ENCODE results near the gene CHST1.

Gene CHST1, protein sequence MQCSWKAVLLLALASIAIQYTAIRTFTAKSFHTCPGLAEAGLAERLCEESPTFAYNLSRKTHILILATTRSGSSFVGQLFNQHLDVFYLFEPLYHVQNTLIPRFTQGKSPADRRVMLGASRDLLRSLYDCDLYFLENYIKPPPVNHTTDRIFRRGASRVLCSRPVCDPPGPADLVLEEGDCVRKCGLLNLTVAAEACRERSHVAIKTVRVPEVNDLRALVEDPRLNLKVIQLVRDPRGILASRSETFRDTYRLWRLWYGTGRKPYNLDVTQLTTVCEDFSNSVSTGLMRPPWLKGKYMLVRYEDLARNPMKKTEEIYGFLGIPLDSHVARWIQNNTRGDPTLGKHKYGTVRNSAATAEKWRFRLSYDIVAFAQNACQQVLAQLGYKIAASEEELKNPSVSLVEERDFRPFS
- total RNA-seq = 0.04 to 0.06 reads per million in 2 experiments

DNA sequence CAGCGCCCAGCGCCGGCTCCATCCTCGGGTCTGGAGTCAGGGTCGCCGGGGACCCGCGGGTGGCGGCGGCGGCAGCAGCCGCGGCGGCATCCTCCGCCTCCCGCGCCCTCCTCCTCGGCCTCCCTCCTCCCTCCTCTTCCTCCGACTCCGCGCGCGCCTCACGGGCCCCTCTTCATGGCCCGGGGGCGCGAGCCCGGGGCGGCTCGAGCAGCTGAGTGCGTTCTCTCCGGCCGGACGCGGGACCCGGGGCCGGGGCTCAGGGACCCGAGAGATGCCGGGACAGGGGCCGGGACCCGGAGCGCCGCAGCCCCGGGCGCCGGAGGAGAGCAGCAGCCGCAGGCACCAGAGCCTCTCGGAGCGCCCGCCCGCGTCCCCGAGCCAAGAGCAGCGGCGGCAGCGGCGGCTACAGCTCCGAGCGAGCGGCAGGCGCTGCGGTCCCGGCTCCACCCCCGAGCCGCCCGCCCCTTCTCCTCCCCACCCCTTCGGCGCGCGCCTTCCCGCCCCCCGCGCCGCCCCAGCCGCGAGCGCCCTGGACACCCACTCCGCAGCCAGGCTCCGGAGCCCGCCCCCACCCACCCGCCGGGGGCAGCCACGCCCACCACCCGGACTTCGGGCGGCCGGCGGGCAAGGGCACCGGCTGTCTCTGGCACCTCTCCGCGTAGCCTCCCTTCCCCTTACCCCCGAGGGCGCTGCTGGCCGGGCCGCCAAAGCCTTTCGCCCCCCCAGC is at the start of gene CHST1:
TSS of gene CHST1 (minus strand) at position 417 of the 727 bp plus-strand sequence. CDS start 14,699 bp downstream, outside the sequence.
- DNase-seq (ENCODE audit: low read depth) = no peak

DNA sequence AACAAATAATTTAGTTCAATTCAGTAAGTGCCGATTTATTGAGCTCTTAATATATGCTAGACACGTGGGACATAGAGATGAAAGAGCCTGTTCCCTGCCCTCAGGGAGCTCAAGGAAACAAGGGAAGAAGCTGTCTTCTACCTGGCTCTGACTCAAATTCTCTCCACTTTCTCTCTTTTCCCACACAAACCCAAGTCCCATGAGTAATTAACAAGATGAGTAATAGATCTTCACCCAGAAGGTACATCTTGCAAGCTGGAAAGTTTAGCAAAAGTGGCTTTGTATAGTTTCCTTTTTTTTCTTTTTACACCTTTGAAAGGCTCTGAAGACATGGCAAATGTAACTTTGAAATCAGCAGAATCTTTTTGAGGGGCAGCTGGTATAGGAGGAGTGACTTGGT is 48.2 kb upstream of the CHST1 start:
- no peak for DNase-seq (ENCODE audit: low read depth)

DNA sequence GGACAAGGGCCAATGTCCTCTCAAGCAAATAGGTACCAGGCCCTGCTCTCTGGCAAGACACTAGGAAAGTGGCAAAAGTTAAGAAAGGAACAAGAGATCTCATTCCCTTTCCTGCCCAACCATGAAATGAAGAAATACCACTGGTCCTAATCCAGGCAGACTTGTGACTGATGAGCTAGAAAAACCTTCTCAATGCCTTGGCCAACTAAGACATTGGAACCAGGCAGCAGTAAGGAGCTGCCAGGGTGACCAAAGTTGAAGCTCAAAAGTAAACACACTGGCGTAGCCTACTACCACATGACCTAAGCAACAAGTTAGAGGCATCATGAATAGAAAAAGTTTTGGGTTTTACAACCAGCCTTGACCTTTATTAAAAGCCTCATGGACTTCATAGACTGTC is 45.1 kb upstream of the CHST1 start:
- DNase-seq (ENCODE audit: low read depth) = no peak

GRCh38 chr11:45708887-45709663 is 43.7 kb upstream of the CHST1 start:
- DNase-seq (ENCODE audit: low read depth) = no peak

- DNase-seq (ENCODE audit: low read depth) = no peak
Observed at GRCh38 chr11:45704635-45705034, 39.2 kb upstream of the CHST1 start.

DNA sequence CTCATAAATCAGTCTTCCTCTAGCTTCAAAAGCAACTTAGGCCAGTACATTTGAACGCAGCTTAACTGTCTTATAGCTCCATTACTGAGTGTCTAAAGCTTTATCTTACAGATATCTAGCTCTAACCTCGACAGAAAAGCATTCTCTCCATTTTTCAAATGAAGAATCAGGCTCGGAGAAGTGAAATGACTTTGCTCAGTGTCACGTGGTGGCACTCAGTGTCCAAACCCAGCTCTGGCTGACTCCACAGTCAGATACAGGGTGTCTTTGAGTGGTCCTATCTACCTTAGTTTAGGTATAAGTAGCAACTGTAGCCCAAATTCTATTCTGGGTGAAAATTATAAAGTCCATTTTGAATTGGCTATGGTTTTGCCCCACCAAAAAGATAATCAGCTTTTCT is 38.7 kb upstream of the CHST1 start:
- DNase-seq (ENCODE audit: low read depth) = no peak

DNA sequence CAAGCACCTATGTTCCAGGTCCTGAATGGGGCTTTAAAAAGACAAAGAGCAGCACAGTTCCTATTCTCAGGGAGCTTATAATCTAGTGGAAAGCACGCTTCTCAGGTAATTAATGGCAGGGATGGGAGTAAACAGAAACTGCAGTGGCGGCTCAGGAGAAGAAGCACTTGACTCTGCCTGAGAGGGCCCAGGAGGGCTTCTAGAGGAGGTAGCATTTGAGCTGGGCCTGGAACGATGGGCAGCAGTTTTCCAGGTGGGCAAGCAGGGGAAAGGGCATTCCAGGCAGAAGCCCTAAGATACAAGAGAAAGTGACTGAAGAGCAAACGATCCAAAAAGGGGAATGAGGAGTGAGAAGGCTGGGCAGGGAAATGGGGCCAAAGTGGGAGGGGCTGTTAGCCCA is 37.1 kb upstream of the CHST1 start:
- DNase-seq (ENCODE audit: low read depth) = no peak

- no peak for DNase-seq (ENCODE audit: low read depth)
Observed at GRCh38 chr11:45698777-45699497, 33.5 kb upstream of the CHST1 start.

DNA sequence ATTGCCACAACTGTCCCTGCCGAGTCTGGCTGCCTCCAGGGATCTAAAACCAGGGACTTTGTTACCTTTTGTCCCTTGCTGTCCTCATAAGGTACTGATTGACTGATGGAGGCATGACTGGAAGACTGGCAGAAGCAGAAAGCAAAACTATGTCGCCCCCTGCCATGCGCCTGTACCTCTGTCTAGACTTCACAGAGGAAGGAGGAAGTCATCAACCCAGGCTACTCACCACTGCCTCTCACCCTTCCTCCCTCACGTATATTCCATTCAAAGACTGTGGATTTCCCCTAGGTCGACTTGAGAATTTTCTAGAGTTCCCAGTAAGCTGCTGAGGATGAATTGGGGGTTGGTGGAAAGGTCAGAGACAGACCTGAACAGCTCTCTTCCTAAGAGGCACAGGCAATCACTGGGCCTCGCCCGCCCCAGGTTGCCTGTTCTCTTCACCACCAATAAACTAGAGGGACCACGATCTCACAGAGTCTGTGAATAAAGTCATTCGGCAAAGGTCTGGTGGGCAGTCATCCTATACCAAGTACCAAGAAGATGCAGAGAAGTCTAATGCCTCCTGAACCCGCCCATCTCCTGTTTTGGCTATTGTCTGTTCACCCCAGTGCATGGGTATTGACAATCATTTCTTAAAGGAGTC is 27.5 kb upstream of the CHST1 start:
- no peak for DNase-seq (ENCODE audit: low read depth)

GRCh38 chr11:45688472-45689033 is 23.1 kb upstream of the CHST1 start:
- DNase-seq (ENCODE audit: low read depth) = no peak

DNA sequence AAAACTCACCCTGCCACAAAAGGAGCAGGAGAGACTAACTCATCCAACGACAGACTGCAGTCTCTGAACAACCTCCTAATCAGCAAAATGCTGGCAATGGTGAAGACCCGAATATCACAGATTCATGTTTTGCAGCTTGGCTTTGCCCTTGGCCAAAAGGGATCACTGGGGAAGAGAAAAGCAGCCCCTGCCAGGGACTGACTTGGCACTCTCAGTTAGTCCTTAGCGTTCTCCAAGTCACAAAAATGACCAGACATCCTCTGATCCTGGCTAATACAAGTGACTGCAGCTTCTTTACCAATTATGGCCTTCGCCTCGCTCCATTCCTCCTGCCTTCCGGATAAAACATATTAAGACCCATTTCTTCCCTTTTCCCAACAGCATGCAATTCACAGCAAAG is 22.4 kb upstream of the CHST1 start:
- DNase-seq (ENCODE audit: low read depth) = no peak

GRCh38 chr11:45685964-45686537 is 20.6 kb upstream of the CHST1 start:
- no peak for DNase-seq (ENCODE audit: low read depth)

DNA sequence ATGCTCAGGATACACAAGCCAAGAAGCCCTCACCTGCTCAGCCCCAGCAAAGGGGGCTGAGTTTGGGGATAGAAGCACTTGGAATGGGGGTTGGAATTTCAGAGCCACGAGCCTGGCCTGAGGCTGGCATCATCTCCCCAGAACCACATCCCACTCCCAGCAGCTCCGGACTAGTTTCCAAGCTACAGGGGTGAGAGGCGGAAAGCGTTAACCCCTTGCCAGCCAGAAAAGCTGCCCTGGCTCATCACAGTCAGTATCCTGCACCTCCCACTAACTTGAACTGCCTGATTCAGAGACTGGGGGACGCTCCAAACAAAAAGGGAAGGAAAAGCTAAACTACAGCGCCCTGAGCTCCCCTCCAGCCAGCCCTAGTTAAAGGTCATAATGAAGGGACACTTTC is 19.0 kb upstream of the CHST1 start:
- no peak for DNase-seq (ENCODE audit: low read depth)

- no peak for DNase-seq (ENCODE audit: low read depth)
Observed at GRCh38 chr11:45683271-45684058, 18.0 kb upstream of the CHST1 start.

GRCh38 chr11:45679806-45680205 is 14.4 kb upstream of the CHST1 start:
- no peak for DNase-seq (ENCODE audit: low read depth)

DNA sequence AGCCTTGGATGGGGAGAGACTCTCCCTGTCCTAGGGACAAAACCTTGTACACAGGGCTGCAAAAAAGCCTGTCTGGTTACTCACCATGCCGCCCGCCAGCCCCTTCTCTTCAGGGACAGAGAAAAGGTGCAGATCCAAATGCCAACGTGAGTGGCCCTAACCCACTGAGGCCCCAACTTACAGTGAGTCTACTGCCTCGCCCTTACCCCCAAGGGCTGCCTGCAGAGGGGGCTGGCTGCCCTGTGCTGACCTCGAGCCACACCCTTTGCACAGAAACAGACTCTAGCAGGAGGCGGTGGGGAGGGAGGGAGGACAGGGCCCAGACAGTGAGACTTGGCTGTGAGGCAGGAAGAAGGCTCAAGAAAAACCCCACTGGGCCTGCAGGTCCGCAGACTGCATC is 13.6 kb upstream of the CHST1 start:
- DNase-seq (ENCODE audit: low read depth) = no peak

DNA sequence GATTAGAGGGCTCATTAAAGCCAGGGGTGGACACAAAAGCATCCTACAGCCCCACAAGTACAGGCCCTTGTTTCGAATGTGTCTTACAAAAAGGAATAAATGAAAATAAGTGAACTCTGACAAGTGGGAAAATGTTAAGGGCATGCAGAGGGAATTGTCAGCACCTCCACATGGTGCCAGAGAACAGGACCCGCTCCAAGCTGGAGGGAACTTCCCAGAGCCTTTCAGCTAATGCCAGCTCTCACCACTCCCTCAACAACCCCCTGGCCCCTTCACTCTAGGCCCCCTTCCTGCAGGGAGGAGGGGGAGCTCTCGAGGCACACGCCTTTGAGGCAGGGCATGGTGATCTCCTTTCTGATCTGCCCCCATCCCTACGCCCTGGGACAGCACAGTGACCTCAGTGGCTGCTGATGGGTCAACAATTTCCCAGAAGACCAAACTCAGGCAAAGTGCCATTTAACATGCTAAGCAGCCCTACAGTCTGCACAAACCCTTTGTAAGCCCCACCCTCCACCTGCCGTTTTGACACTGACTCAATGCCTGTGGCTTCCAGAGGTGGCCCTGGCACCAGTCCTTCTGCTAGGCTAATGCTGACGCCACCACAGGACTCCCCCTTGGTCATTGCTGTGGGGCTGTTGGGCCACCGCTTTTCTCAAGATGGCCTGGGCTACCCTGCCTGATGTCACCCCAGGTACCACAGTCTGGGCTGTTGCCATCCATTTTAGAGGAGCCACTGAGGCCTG is 12.5 kb upstream of the CHST1 start:
- DNase-seq (ENCODE audit: low read depth) = no peak

DNA sequence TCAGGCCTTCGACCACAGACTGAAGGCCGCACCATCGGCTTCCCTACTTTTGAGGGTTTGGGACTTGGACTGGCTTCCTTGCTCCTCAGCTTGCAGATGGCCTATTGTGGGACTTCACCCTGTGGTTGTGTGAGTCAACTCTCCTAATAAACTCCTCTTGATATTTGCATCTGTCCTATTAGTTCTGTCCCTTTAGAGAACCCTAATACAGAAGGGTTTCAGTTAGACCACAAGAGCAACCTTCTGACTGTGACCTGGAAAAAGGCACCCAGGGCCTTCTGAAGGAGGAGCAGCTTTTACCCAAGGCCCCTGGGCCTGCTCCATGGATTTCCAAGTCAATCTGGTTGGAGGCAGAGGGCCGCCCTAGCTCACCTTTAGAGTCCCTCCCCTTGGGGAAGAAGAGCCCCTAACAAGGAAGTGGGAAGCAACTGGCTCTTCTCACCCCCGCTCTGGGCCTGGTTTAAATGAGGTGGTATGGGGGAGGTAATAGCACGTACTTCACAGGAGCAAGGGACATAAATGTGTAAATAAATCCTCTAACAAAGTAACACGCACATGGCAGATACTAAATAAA is 11.2 kb upstream of the CHST1 start:
- DNase-seq (ENCODE audit: low read depth) = no peak

- DNase-seq (ENCODE audit: low read depth) = no peak
Observed at GRCh38 chr11:45675646-45676045, 10.2 kb upstream of the CHST1 start.
